Right renal cortex interstitium (tissue), 3 donors: ENCODE measurements around the gene ALG10B. TPM values are rescaled to one million over a fixed set of nuclear protein-coding genes. Genes with fewer than 3 reads are reported as not detected.

Experiments used
- DNase-seq, 3 donors: peaks; one replicate each; pipeline ENCODE4 v3.0.0-alpha.2; 2013; ENCODE audit warnings: low read depth in 3 of 3, low spot score in 2 of 3
- polyA plus RNA-seq, 3 donors: library from polyadenylated mRNA; unstranded; fragments of 120-200 nt; gene quantifications; one replicate each; pipeline ENCODE4 v1.2.1, GENCODE V29; 2013; ENCODE audit not compliant: insufficient read length in 3 of 3

Gene ALG10B
- polyA plus RNA-seq, 3 donors, result 9.7 to 12.9 (median 12.4) TPM

DNA sequence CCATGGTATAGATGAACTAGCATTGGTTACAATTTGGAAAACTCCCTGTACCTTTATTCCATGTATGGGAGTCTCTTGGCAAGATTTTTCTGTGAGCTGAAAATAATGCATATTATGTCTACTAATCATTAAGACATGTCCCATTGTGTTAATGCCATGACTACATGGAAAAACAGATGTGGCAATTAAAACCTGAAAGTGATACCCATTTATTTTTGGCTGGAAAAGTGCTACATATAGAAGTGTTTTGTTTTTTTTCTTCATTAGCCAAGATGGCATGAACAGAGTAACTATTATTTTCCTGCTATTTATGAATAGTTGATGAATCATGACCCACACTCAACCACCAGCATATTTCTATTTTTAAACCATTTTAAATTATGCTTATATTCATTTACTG, 58.2 kb downstream of the ALG10B start:
- DNase-seq, result no peak
